GM12875 (cell line): Measurements from ENCODE around the gene ECHS1.

ENCODE experiments used
- H3K4me3 ChIP-seq: one replicate; pipeline ENCODE4 v1.5.1; 2011; ENCODE audit warnings: low read depth, low read length, control low read depth
- TF ChIP-seq, protein P1 (sequence below): IDR thresholded peaks from 2 replicates; pipeline ENCODE4 v1.5.1; 2011; ENCODE audit warnings: low read depth, mild to moderate bottlenecking, control low read depth, inconsistent platforms, low read length, moderate library complexity, borderline replicate concordance; ENCODE audit not compliant: insufficient read depth

The ECHS1 gene

DNA sequence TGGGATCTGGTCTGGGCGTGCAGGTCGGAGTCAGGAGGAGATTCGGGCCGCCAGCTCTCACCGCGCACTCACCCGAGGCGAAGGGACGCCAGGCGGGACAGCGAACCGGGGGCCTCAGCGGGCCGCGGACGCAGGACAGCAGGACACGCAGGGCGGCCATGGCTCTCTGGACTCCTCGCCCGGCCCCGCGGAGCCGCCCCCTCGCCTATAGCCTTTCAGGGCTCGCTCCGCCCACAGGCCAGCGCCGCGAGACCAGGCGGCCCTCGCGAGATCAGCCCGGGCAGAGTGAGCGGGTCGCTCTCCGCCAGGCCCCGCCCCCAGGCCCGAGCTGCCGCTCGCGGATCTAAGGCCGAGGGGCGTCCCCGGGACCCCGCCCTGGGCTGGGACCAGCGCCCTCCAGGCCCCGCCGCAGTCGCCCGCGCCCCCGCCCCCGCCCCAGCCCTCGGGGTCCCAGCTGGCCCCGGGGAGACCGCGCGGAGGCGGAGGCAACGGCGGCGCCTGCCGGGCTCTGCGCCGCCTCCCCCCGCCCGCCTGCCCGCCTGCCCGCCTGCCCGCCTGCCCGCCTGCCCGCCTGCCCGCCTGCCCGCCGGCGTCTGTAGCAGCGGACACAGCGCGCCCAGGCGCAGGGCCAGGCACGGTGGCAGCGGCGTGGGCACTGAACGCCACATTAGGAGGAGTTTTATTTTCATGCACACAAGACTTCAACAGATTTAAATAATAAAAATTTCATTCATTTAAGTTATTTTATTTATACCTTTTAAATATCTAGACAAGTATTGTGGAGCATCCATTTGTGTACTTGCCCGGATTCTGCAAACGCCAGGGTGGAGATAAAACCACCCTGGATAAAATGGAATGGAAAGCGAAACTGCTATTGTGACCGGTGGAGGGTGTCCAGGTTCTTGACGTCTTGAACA, at the start of gene ECHS1:
ECHS1 (minus strand) TSS at position 181 of the 917 bp plus-strand sequence; CDS start at position 160, 21 bp downstream.
- TF ChIP-seq, protein P1, sequence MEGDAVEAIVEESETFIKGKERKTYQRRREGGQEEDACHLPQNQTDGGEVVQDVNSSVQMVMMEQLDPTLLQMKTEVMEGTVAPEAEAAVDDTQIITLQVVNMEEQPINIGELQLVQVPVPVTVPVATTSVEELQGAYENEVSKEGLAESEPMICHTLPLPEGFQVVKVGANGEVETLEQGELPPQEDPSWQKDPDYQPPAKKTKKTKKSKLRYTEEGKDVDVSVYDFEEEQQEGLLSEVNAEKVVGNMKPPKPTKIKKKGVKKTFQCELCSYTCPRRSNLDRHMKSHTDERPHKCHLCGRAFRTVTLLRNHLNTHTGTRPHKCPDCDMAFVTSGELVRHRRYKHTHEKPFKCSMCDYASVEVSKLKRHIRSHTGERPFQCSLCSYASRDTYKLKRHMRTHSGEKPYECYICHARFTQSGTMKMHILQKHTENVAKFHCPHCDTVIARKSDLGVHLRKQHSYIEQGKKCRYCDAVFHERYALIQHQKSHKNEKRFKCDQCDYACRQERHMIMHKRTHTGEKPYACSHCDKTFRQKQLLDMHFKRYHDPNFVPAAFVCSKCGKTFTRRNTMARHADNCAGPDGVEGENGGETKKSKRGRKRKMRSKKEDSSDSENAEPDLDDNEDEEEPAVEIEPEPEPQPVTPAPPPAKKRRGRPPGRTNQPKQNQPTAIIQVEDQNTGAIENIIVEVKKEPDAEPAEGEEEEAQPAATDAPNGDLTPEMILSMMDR: no peak

DNA sequence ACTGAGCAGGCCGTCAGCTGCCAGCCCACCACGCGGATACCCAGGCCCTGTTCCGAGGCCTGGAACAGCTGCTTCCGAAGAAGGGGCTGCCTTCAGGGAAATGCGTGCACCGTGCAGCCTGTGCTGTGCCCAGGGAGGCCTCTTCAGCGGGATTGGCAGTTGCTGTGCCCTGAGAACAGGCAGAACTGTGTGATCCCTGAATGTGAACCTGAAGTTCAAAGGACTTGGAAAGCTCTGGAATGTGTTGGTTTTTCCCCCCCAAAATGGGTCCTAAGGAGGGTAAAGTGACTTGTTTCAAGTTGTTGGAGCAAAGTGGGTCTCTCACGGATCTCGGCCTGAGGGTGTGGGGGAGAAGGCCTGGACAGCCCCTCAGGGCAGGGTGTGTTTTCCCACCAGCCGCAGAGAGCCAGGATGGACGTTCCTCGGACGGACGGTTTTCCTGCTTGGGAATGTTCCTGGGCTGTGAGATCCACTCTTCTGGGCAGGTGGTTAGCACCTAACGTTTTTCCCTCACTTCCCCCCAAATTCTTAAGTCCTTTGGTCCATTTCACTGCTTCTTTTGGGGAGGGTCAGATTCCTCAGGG, 49.2 kb upstream of the ECHS1 start:
- no peak overlapping the region for H3K4me3 ChIP-seq
- TF ChIP-seq, protein P1: no peak

More for the DNA sequence above, at the start of gene ECHS1:
- peak within 1 kb of the TSS; percentile 73 for H3K4me3 ChIP-seq

DNA sequence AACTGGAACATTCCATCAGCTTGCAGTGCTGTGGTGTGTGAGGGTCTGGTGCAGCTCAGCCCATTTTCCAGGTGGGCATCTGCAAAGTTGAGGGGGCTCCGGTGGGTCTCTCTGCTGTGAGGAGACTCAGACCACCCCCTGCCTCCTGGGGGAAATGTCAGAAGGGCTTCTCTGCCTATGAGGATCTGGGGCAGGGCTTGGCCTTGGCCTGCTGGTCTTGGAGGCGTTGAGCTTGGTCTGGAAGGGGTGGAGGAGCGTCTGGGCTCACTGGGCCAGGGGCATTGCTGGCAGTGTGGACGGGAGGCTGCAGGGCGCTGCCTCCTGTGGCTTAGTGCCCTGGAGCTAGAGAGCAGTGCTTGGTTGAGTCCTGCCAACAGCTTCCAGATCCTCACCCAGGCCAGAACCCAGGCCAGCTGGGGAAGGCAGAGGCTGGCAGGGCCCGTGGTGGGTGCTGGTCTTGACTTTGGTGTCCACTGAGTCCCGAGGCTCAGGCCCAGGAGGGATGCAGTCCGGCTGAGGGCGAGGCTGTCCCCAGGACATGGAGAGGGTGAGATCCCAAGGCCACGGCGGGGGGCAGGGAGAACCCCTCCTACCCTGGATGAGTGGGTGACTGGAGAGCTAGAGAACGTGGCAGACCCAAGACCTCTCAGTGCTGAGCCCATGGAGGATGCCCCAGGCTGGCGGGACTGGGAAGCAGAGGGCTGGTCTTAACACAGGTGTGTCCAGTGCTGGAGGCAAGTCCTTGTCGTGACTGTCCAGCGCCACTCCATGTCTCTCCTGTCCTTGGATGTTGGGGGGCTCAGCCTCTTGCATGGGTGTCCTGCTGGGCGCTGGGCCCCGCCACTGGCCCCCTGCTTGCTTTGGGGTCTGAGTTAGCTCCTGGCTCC, 48.4 kb upstream of the ECHS1 start:
- TF ChIP-seq, protein P1: no peak
- no peak overlapping the region for H3K4me3 ChIP-seq

DNA sequence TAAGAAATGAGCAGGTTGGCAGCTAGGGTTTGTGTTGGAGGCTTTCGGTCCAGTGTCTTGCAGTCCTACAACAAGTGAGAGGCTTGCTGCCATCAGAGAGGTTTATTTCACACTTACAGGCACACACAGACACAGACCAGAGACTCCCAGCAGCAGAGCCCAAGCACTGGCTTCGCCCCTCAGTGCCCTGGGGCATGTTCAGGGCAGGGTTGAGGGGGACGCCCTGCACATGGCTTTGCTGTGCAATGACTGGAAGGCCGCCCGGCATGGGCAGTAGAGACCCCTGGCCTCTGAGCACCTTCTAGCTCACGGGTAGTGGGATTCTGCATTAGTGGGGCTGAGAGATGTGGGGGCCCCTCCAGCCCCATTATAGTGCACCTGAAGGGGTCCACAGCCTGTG, 47.4 kb upstream of the ECHS1 start:
- H3K4me3 ChIP-seq: no peak overlapping the region
- TF ChIP-seq, protein P1: no peak

DNA sequence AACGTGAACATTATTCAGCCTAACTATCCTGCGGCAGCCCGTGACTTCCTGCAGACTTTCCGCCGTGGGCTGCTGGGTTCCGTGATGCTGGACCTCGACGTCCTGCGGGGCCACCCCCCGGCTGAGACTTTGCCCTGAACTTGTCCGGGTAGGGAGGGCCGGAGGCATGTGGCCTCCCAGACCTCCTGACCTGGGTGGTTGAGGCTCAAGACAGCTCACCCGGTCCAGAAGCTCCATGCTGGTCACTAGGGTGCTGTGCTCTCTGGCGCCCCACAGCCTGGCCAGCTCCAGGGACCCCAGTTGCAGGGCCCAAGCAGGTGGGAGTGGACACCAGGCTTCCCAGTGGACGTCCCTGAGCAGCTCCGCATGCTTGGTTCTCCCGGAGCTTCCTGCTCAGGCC, 46.9 kb upstream of the ECHS1 start:
- TF ChIP-seq, protein P1: no peak
- H3K4me3 ChIP-seq: no peak overlapping the region

DNA sequence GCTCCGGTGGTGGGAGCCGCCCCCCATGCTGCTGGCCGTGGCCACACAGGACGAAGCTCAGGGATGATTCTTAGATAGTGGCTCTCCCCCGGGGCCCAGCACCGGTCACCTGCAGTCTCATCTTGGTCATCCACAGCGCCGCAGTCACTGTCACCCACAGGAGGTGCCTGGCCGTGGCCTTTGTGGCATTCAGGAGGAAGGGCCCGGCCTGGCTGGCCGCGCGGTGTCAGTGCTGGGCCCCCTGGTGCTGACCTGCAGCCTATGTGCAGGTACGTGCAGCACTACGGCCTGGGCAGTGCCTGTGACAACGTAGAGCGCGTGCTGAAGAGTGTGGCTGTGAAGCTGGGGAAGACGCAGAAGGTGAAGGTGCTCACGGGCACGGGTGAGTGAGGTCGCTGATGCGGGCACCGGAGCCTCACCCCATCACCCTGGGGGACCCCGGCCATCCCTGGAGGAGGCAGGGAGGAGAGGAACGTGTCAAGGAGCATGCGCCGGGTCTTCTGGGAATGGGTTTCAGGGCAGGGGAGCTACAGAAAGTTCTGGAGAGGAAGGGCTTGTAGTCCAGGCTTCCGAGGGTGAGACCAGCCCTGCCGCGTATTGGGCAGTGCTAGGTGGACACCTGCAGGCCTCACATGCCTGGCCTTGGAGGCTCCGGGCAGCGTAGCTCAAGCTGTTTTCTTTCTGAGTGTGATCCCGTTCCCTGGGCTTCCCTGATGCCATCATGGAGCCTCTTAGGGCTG, 46.2 kb upstream of the ECHS1 start:
- H3K4me3 ChIP-seq: no peak overlapping the region
- TF ChIP-seq, protein P1: no peak
